ENCODE measurements around the gene AACS. TPM values are rescaled to one million over a fixed set of nuclear protein-coding genes. Genes with fewer than 3 reads are reported as not detected.

AACS gene
- total and polyA plus RNA-seq, 9 donors, result 7.5 to 37.8 (median 14.2) TPM

DNA sequence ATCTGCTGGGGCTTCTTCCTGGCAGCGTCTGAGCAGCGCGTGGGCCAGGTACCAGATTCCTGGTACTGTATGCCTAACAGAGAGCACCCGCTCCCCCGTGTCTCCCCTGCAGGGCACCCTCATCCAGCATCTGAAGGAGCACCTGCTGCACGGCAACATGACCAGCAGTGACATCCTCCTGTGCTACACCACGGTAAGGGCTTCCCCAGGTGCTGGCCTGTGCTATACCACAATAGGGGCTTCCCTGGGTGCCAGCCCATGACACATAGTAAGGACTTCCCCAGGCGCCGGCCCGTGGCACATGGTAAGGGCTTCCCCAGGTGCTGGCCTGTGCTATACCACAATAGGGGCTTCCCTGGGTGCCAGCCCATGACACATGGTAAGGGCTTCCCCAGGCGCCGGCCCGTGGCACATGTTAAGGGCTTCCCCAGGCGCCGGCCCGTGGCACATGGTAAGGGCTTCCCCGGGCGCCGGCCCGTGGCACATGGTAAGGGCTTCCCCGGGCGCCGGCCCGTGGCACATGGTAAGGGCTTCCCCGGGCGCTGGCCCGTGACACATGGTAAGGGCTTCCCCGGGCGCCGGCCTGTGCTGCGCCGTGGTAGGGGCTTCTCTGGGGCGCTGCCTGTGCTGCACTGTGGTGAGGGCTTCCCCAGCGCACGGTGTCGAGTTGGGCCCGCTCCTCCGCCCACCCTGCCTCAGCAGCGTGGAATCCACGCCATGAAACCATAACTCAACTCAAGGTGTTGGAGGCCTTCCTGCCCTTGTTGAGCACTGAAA lies 49.3 kb downstream of the AACS start:
- intact Hi-C loops (cut with DNase I), result no loop called here
- Histone ChIP-seq H3K27ac (no peak overlapping the region), H3K9me3 (no peaks in the 10 kb centered on the region), H3K4me1 (ENCODE audit: insufficient read depth) (no peaks in the 10 kb centered on the region), H3K27me3 (no peaks in the 10 kb centered on the region), H3K4me3 (no peak overlapping the region), H3K36me3 (no peaks in the 10 kb centered on the region)
- no peak for DNase-seq
- TF ChIP-seq POLR2A (IDR thresholded peaks at IDR 0.05), result no peak
- no peak for TF ChIP-seq CTCF (IDR thresholded peaks at IDR 0.05)
- no peak for TF ChIP-seq EP300 (IDR thresholded peaks at IDR 0.05)
- WGBS, 3 donors, result 95 to 98% (median 96%) methylated on average over 37 to 40 of the region's 40 CpGs

GRCh38 chr12:125120566-125120965 lies 55.3 kb downstream of the AACS start:
- Histone ChIP-seq H3K9me3 (no peaks in the 10 kb centered on the region), H3K27ac (no peak overlapping the region), H3K36me3 (no peaks in the 10 kb centered on the region), H3K4me3 (no peak overlapping the region), H3K4me1 (ENCODE audit: insufficient read depth) (no peaks in the 10 kb centered on the region), H3K27me3 (no peaks in the 10 kb centered on the region)
- intact Hi-C loops (cut with DNase I), result no loop called here
- TF ChIP-seq EP300 (IDR thresholded peaks at IDR 0.05), result no peak
- DNase-seq, result no peak
- 85 to 91% (median 85%) methylated on average over 12 of the region's 12 CpGs for WGBS, 3 donors

DNA sequence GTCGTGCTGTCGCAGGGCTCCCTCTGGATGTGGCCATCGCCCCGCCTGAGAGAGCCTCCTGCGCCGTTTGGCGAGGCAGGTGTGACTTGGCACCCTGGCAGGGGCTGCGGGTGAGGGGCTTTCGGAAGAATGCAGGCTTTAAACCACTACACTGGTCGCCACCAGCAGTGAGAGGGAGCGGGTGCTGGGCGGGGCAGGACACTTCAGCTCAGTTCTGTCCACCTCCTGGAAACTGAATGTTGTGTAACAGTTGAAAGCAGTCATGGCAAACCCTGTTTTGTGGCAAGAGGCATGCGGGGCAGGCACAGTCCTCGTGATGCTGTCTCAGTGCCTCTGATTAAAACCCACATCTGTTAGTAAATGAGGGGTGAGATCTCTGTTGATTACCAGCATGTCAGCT lies 55.9 kb downstream of the AACS start:
- Histone ChIP-seq H3K27me3 (no peaks in the 10 kb centered on the region), H3K9me3 (no peaks in the 10 kb centered on the region), H3K27ac (no peak overlapping the region), H3K36me3 (no peaks in the 10 kb centered on the region), H3K4me1 (ENCODE audit: insufficient read depth) (no peaks in the 10 kb centered on the region), H3K4me3 (no peak overlapping the region)
- intact Hi-C loops (cut with DNase I), result no loop called here
- TF ChIP-seq EP300 (IDR thresholded peaks at IDR 0.05) (no peak), CTCF (IDR thresholded peaks at IDR 0.05) (no peak), POLR2A (IDR thresholded peaks at IDR 0.05) (no peak)
- DNase-seq, result no peak
- 94 to 98% (median 96%) methylated on average over 14 of the region's 14 CpGs for WGBS, 3 donors

GRCh38 chr12:125122668-125123067 lies 57.4 kb downstream of the AACS start:
- Histone ChIP-seq H3K27me3 (no peaks in the 10 kb centered on the region), H3K9me3 (no peaks in the 10 kb centered on the region), H3K27ac (no peak overlapping the region), H3K4me3 (no peak overlapping the region), H3K36me3 (no peaks in the 10 kb centered on the region), H3K4me1 (ENCODE audit: insufficient read depth) (no peaks in the 10 kb centered on the region)
- WGBS, 3 donors, result 87 to 90% (median 88%) methylated on average over 14 of the region's 14 CpGs
- no peak for DNase-seq
- intact Hi-C loops (cut with DNase I), result no loop called here
- TF ChIP-seq POLR2A (IDR thresholded peaks at IDR 0.05), result no peak
- no peak for TF ChIP-seq EP300 (IDR thresholded peaks at IDR 0.05)
- no peak for TF ChIP-seq CTCF (IDR thresholded peaks at IDR 0.05)

GRCh38 chr12:125124320-125124966 lies 59.2 kb downstream of the AACS start:
- Histone ChIP-seq H3K36me3 (no peaks in the 10 kb centered on the region), H3K4me3 (no peak overlapping the region), H3K27ac (no peak overlapping the region), H3K4me1 (ENCODE audit: insufficient read depth) (no peaks in the 10 kb centered on the region), H3K9me3 (no peaks in the 10 kb centered on the region), H3K27me3 (no peaks in the 10 kb centered on the region)
- WGBS, 3 donors, result 83 to 86% (median 85%) methylated on average over 11 of the region's 11 CpGs
- no peak for TF ChIP-seq EP300 (IDR thresholded peaks at IDR 0.05)
- no peak for TF ChIP-seq CTCF (IDR thresholded peaks at IDR 0.05)
- TF ChIP-seq POLR2A (IDR thresholded peaks at IDR 0.05), result no peak
- DNase-seq, result no peak
- intact Hi-C loops (cut with DNase I), result no loop called here
